CD14-positive monocyte (primary cell): ENCODE results near the gene GALNT18. TPM values are rescaled to one million over a fixed set of nuclear protein-coding genes. Genes with fewer than 3 reads are reported as not detected.
"Not testable (repeated sequence)": the region's sequence is repeated elsewhere in the genome, so short reads cannot be mapped to it uniquely, and the experiment has no call there.

Experiments used
- DNase-seq, 3 donors: peaks; one replicate each; pipeline ENCODE4 v3.0.0-alpha.2; 2011 to 2022
- H2AFZ ChIP-seq: 2 replicates; pipeline ENCODE4 v1.6.0; 2012; ENCODE audit warnings: mild to moderate bottlenecking, low read depth, low read length, inconsistent platforms; ENCODE audit not compliant: insufficient read depth, poor library complexity, severe bottlenecking
- H3K27ac ChIP-seq, 2 donors: 1 replicate in 1 of 2; 2 replicates in 1 of 2; pipeline ENCODE4 v1.5.1; 2012 to 2013; ENCODE audit warnings: low read length in 2 of 2, control low read depth in 1 of 2, inconsistent platforms in 1 of 2, low read depth in 1 of 2, mild to moderate bottlenecking in 1 of 2
- H3K27me3 ChIP-seq, 2 donors: one replicate each; pipeline versions ENCODE4 v1.6.0 to v1.6.1; 2011 to 2013; ENCODE audit warnings: low read length in 2 of 2; ENCODE audit not compliant: control insufficient read depth in 2 of 2, insufficient read depth in 2 of 2
- H3K36me3 ChIP-seq, 2 donors: replicated peaks in 1 of 2; 1 replicate in 1 of 2; 2 replicates in 1 of 2; pipeline versions ENCODE4 v1.5.1 to v1.6.1; 2012 to 2013; ENCODE audit warnings: low read length in 2 of 2, control low read depth in 1 of 2, inconsistent platforms in 1 of 2, mild to moderate bottlenecking in 1 of 2; ENCODE audit not compliant: insufficient read depth in 2 of 2, control insufficient read depth in 1 of 2
- H3K4me1 ChIP-seq, 2 donors: 1 replicate in 1 of 2; 2 replicates in 1 of 2; pipeline versions ENCODE4 v1.5.1 to v1.6.1; 2012 to 2013; ENCODE audit warnings: low read length in 2 of 2, control low read depth in 1 of 2, inconsistent platforms in 1 of 2, mild to moderate bottlenecking in 1 of 2, moderate library complexity in 1 of 2; ENCODE audit not compliant: insufficient read depth in 2 of 2, control insufficient read depth in 1 of 2
- H3K4me2 ChIP-seq: replicated peaks from 2 replicates; pipeline ENCODE3; 2012; ENCODE audit warnings: low read length, moderate library complexity, mild to moderate bottlenecking; ENCODE audit not compliant: poor library complexity, severe bottlenecking; ENCODE audit errors: extremely low read depth
- H3K4me3 ChIP-seq, 3 experiments: fragments of 200-600 bp in 1 of 3; sonication (generic) in 1 of 3; replicated peaks in 1 of 3; 1 replicate in 2 of 3; 2 replicates in 1 of 3; pipeline ENCODE4 v1.5.1; 2011 to 2013; ENCODE audit warnings: low read length in 3 of 3, mild to moderate bottlenecking in 3 of 3, control low read depth in 2 of 3, low read depth in 2 of 3, inconsistent platforms in 1 of 3, moderate library complexity in 1 of 3
- H3K79me2 ChIP-seq: 2 replicates; pipeline ENCODE4 v1.6.0; 2012; ENCODE audit warnings: mild to moderate bottlenecking, control low read depth, inconsistent platforms, low read length, moderate library complexity; ENCODE audit not compliant: insufficient read depth
- H3K9ac ChIP-seq: 2 replicates; pipeline ENCODE4 v1.6.0; 2017; ENCODE audit warnings: low read length, mild to moderate bottlenecking; ENCODE audit not compliant: insufficient read depth, poor library complexity, severe bottlenecking
- H3K9me3 ChIP-seq, 2 donors: replicated peaks in 1 of 2; 1 replicate in 1 of 2; 2 replicates in 1 of 2; pipeline versions ENCODE4 v1.5.1 to v1.6.1; 2012 to 2013; ENCODE audit warnings: low read length in 2 of 2, control low read depth in 1 of 2; ENCODE audit not compliant: control insufficient read depth in 1 of 2, insufficient read depth in 1 of 2
- H4K20me1 ChIP-seq: 2 replicates; pipeline ENCODE4 v1.6.0; 2012; ENCODE audit warnings: mild to moderate bottlenecking, low read length, control low read depth, moderate library complexity; ENCODE audit not compliant: insufficient read depth
- H3K27ac Mint-ChIP-seq, 7 donors: one replicate each; pipeline ENCODE4 v1.8.0; 2020; ENCODE audit warnings: mild to moderate bottlenecking in 7 of 7, mixed read lengths in 7 of 7, moderate library complexity in 6 of 7, inconsistent platforms in 2 of 7
- H3K27me3 Mint-ChIP-seq, 3 donors: one replicate each; pipeline ENCODE4 v1.8.0; 2021 to 2022; ENCODE audit warnings: low read depth in 3 of 3, mild to moderate bottlenecking in 3 of 3, mixed read lengths in 3 of 3, moderate library complexity in 3 of 3, inconsistent platforms in 1 of 3
- H3K36me3 Mint-ChIP-seq, 2 donors: one replicate each; pipeline ENCODE4 v1.8.0; 2020; ENCODE audit warnings: mixed read lengths in 2 of 2, inconsistent platforms in 1 of 2, mild to moderate bottlenecking in 1 of 2
- H3K4me1 Mint-ChIP-seq: one replicate; pipeline ENCODE4 v1.8.0; 2020; ENCODE audit warnings: mild to moderate bottlenecking, mixed read lengths
- H3K4me3 Mint-ChIP-seq, 2 donors: one replicate each; pipeline ENCODE4 v1.8.0; 2020; ENCODE audit warnings: mild to moderate bottlenecking in 2 of 2, mixed read lengths in 2 of 2, moderate library complexity in 1 of 2
- H3K9me3 Mint-ChIP-seq, 7 donors: one replicate each; pipeline ENCODE4 v1.8.0; 2020 to 2022; ENCODE audit warnings: mixed read lengths in 7 of 7, mild to moderate bottlenecking in 6 of 7, moderate library complexity in 6 of 7, inconsistent platforms in 2 of 7
- CTCF ChIP-seq: fragments of 200-600 bp; IDR thresholded peaks from one replicate; pipeline ENCODE4 v1.8.0; 2022; ENCODE audit warnings: antibody characterized with exemption, mild to moderate bottlenecking
- WGBS: methylation state at CpG from one replicate; pipeline ENCODE4 v1.1.5; 2013; ENCODE audit warnings: missing lambda C conversion rate; ENCODE audit not compliant: insufficient coverage; 5-methylcytosine and 5-hydroxymethylcytosine counted together
- intact Hi-C, 2 donors: fragments of 100-400 bp; cut with micrococcal nuclease; formaldehyde crosslinking; loops; one replicate each; pipeline versions ENCODE4 v1.15.0 to v1.15.1; 2023
- polyA plus RNA-seq, 3 donors: library from polyadenylated mRNA; depleted of rRNA in 1 of 3; unstranded in 2 of 3; stranded (reverse) in 1 of 3; fragments of 300-500 nt in 2 of 3; fragments of >200 nt in 1 of 3; fragmentation: Illumina TruSeq in 2 of 3; gene quantifications; 1 replicate in 2 of 3; 2 replicates in 1 of 3; pipeline ENCODE4 v1.2.3, GENCODE V29; 2012 to 2021

Gene GALNT18
- polyA plus RNA-seq, 3 donors = not detected

- H3K27me3 Mint-ChIP-seq = peaks cover 13 to 21% (median 16%) of the 10 kb centered on the region in 3 donors
- no peak for DNase-seq
- no peak overlapping the region for H3K27ac ChIP-seq
- H3K36me3 Mint-ChIP-seq = no peaks in the 10 kb centered on the region
- H2AFZ ChIP-seq = no peak overlapping the region
- H3K4me3 Mint-ChIP-seq = no peak overlapping the region
- H3K4me3 ChIP-seq = no peak overlapping the region
- no peaks in the 10 kb centered on the region for H3K4me1 ChIP-seq
- no peaks in the 10 kb centered on the region for H4K20me1 ChIP-seq
- H3K79me2 ChIP-seq = no peaks in the 10 kb centered on the region
- H3K4me2 ChIP-seq = no peak overlapping the region
- no CpG with 5 or more reads among the region's 3 CpGs for WGBS
- H3K9ac ChIP-seq = no peak overlapping the region
- TF ChIP-seq CTCF = no peak
- H3K9me3 Mint-ChIP-seq = no peaks in the 10 kb centered on the region
- H3K4me1 Mint-ChIP-seq = no peaks in the 10 kb centered on the region
- no peaks in the 10 kb centered on the region for H3K36me3 ChIP-seq
- H3K27ac Mint-ChIP-seq = no peak overlapping the region
- no peaks in the 10 kb centered on the region for H3K9me3 ChIP-seq
- intact Hi-C loops = no loop called here
- peaks cover 10 to 16% of the 10 kb centered on the region in 2 donors for H3K27me3 ChIP-seq
Observed at GRCh38 chr11:11359611-11360010, 262.2 kb downstream of the GALNT18 start.

GRCh38 chr11:11356842-11357241 is 265.0 kb downstream of the GALNT18 start:
- no peak for DNase-seq
- Histone ChIP-seq H3K4me3 (no peak overlapping the region), H3K9me3 (no peaks in the 10 kb centered on the region), H2AFZ (no peak overlapping the region), H3K27ac (no peak overlapping the region), H3K4me2 (no peak overlapping the region), H3K27me3 (peaks cover 10 to 12% of the 10 kb centered on the region in 2 donors), H3K9ac (no peak overlapping the region), H3K36me3 (no peaks in the 10 kb centered on the region), H3K4me1 (no peaks in the 10 kb centered on the region), H4K20me1 (no peaks in the 10 kb centered on the region), H3K79me2 (no peaks in the 10 kb centered on the region)
- H3K4me3 Mint-ChIP-seq = no peak overlapping the region
- peaks cover 14 to 19% (median 16%) of the 10 kb centered on the region in 3 donors for H3K27me3 Mint-ChIP-seq
- H3K9me3 Mint-ChIP-seq = no peaks in the 10 kb centered on the region
- H3K4me1 Mint-ChIP-seq = no peaks in the 10 kb centered on the region
- H3K36me3 Mint-ChIP-seq = no peaks in the 10 kb centered on the region
- 85% methylated on average over 7 of the region's 9 CpGs for WGBS
- TF ChIP-seq CTCF = no peak
- intact Hi-C loops = no loop called here
- no peak overlapping the region for H3K27ac Mint-ChIP-seq

- H3K4me1 Mint-ChIP-seq, H3K27ac Mint-ChIP-seq, H3K9me3 Mint-ChIP-seq: not testable (repeated sequence)
Observed at GRCh38 chr11:11352878-11353277, 268.9 kb downstream of the GALNT18 start, which contains the start of gene CSNK2A3. TSS of gene CSNK2A3 (minus strand) at chr11:11353250. CDS start at chr11:11353119, 131 bp downstream.

More at GRCh38 chr11:11352878-11353277, 268.9 kb downstream of the GALNT18 start, which contains the start of gene CSNK2A3:
- intact Hi-C loops, H3K27ac ChIP-seq, H3K27me3 ChIP-seq, H3K9me3 ChIP-seq, H3K9ac ChIP-seq, H3K4me3 Mint-ChIP-seq, H3K79me2 ChIP-seq, DNase-seq, H3K36me3 Mint-ChIP-seq, H2AFZ ChIP-seq, H4K20me1 ChIP-seq, H3K4me2 ChIP-seq, H3K36me3 ChIP-seq, H3K4me3 ChIP-seq, H3K4me1 ChIP-seq: not testable (repeated sequence)
- WGBS = 88% methylated on average over 3 of the region's 11 CpGs
- peaks cover 11 to 17% (median 13%) of the 10 kb centered on the region in 3 donors for H3K27me3 Mint-ChIP-seq
